ENCODE data around the gene MAGEB3.
"Not testable (repeated sequence)": the region's sequence is repeated elsewhere in the genome, so short reads cannot be mapped to it uniquely, and the experiment has no call there.

MAGEB3 gene, protein sequence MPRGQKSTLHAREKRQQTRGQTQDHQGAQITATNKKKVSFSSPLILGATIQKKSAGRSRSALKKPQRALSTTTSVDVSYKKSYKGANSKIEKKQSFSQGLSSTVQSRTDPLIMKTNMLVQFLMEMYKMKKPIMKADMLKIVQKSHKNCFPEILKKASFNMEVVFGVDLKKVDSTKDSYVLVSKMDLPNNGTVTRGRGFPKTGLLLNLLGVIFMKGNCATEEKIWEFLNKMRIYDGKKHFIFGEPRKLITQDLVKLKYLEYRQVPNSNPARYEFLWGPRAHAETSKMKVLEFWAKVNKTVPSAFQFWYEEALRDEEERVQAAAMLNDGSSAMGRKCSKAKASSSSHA

DNA sequence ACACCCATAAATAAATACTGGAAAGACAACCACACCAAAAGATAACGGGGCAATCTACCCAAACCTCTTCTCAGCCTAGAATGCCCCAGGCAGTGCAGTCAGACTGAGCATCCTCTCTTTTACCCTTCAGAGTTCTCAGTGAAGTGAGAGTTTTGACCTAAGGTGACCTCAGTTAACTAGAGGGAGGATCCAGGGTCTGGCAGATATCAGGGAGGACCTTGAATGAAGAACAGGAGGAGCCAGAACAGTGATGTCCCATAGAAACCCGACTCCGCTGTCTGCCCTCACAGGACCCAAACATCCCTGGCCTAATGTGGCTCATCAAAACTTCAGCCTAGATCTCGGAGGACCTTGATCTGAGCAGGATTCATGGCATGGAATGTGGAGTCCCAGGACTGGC lies at the start of gene MAGEB3:
Gene MAGEB3 (plus strand): TSS at position 263 of the 400 bp plus-strand sequence. CDS start 5,268 bp downstream, outside the sequence.
- Histone ChIP-seq H3K9ac (ENCODE audit: low read depth, low read length) (no peak within 1 kb of the TSS), H3K4me1 (ENCODE audit: insufficient read depth, low read length) (peaks cover 16% of the 10 kb centered on the region), H3K9me3 (ENCODE audit: control insufficient read depth, insufficient read depth, low read length) (no peaks in the 10 kb centered on the region), H3K36me3 (ENCODE audit: insufficient read depth, low read length) (no peaks in the 10 kb centered on the region)

- H3K4me1 ChIP-seq (ENCODE audit: insufficient read depth, low read length), result no peaks in the 10 kb centered on the region
- H3K9ac ChIP-seq (ENCODE audit: low read depth, low read length), result no peak overlapping the region
- H3K9me3 ChIP-seq (ENCODE audit: control insufficient read depth, insufficient read depth, low read length), result no peaks in the 10 kb centered on the region
- no peaks in the 10 kb centered on the region for H3K36me3 ChIP-seq (ENCODE audit: insufficient read depth, low read length)
Measured at GRCh38 chrX:30181353-30181752, 49.1 kb upstream of the MAGEB3 start.

DNA sequence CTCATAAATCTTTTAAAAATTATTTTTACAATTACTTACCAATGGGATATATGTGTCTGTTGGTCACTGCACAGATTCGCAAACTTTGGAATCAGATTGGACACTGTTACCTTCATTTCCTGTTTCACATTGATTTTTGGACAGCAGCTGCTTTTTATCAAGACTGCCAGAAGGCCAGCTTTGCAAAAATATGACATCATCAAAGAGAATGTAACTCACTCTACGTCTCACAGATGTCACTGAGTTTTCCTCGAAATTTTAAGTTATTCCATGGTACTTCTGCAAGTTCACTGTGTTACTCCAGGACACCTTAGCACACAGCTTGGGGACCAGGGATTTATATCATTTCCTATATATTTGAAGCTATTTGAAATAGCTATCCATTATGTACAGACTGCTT lies 46.9 kb upstream of the MAGEB3 start:
- Histone ChIP-seq H3K36me3 (ENCODE audit: insufficient read depth, low read length) (no peaks in the 10 kb centered on the region), H3K9ac (ENCODE audit: low read depth, low read length) (no peak overlapping the region), H3K9me3 (ENCODE audit: control insufficient read depth, insufficient read depth, low read length) (no peaks in the 10 kb centered on the region), H3K4me1 (ENCODE audit: insufficient read depth, low read length) (no peaks in the 10 kb centered on the region)

GRCh38 chrX:30190426-30190825 lies 40.0 kb upstream of the MAGEB3 start:
- H3K36me3 ChIP-seq (ENCODE audit: insufficient read depth, low read length), result no peaks in the 10 kb centered on the region

GRCh38 chrX:30193910-30194309 lies 36.5 kb upstream of the MAGEB3 start:
- not testable (repeated sequence) for H3K36me3 ChIP-seq (ENCODE audit: insufficient read depth, low read length); H3K9ac ChIP-seq (ENCODE audit: low read depth, low read length); H3K9me3 ChIP-seq (ENCODE audit: control insufficient read depth, insufficient read depth, low read length)
- H3K4me1 ChIP-seq (ENCODE audit: insufficient read depth, low read length), result peaks cover 12% of the 10 kb centered on the region

More at GRCh38 chrX:30190426-30190825, 40.0 kb upstream of the MAGEB3 start:
- Histone ChIP-seq H3K9me3 (ENCODE audit: control insufficient read depth, insufficient read depth, low read length) (no peaks in the 10 kb centered on the region; the same call in 1 of the 2 replicates), H3K9ac (ENCODE audit: low read depth, low read length) (no peak overlapping the region), H3K4me1 (ENCODE audit: insufficient read depth, low read length) (no peaks in the 10 kb centered on the region)

DNA sequence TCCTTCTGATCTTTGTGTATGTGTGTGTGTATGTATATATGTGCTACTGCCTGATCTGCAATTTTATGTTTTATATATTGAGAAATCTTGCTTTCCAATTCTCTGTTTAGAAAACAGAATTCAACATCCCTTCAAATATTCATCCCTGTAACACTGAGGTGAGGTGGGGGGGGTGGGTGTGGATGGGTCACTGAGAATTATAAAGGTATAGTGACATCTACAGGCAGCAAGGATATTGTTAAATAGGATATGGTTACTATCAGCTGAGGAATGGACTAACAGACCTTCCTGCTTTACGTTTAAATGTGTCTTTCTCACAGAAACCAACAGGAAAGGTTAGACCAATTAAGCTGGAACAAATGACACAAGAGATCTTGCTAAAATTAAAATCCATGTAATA lies 34.1 kb upstream of the MAGEB3 start:
- no peak overlapping the region for H3K9ac ChIP-seq (ENCODE audit: low read depth, low read length)
- H3K36me3 ChIP-seq (ENCODE audit: insufficient read depth, low read length), result no peaks in the 10 kb centered on the region
- H3K9me3 ChIP-seq (ENCODE audit: control insufficient read depth, insufficient read depth, low read length), result no peaks in the 10 kb centered on the region; the same call in 1 of the 2 replicates
- peaks cover 12% of the 10 kb centered on the region for H3K4me1 ChIP-seq (ENCODE audit: insufficient read depth, low read length)

DNA sequence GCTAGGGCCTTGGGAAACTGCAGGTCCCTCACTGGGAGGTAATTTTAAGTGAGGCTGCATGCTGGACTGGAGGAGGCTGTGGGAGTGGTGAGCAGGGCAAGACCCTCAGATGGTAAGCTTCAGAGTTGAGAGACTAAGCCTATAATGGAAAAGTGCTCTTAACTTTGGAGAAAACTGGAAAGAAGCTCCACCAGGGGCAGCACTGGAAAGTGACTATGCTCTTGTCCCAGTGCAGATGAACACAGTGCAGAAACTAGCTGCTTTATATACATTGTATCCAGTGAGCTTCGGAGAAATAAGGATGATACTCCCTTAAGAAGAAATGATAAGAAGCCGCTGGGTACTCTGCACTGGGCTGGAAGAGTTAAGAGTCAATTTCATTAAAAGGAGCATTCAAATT lies 18.3 kb upstream of the MAGEB3 start:
- Histone ChIP-seq H3K4me1 (ENCODE audit: insufficient read depth, low read length) (no peaks in the 10 kb centered on the region), H3K36me3 (ENCODE audit: insufficient read depth, low read length) (no peaks in the 10 kb centered on the region), H3K9me3 (ENCODE audit: control insufficient read depth, insufficient read depth, low read length) (no peaks in the 10 kb centered on the region), H3K9ac (ENCODE audit: low read depth, low read length) (no peak overlapping the region)

GRCh38 chrX:30215357-30215843 lies 15.1 kb upstream of the MAGEB3 start, which contains the start of gene MAGEB2:
MAGEB2 (plus strand) TSS chrX:30215563; CDS start chrX:30218581, 3,018 bp downstream.
- Histone ChIP-seq H3K4me1 (ENCODE audit: insufficient read depth, low read length) (peaks cover 12% of the 10 kb centered on the region; the same call in 1 of the 2 replicates), H3K9ac (ENCODE audit: low read depth, low read length) (no peak within 1 kb of the TSS), H3K9me3 (ENCODE audit: control insufficient read depth, insufficient read depth, low read length) (no peaks in the 10 kb centered on the region), H3K36me3 (ENCODE audit: insufficient read depth, low read length) (no peaks in the 10 kb centered on the region)

GRCh38 chrX:30217465-30217864 lies 13.0 kb upstream of the MAGEB3 start:
- Histone ChIP-seq H3K9ac (ENCODE audit: low read depth, low read length) (no peak overlapping the region), H3K36me3 (ENCODE audit: insufficient read depth, low read length) (no peaks in the 10 kb centered on the region)

GRCh38 chrX:30219372-30219771 lies 11.1 kb upstream of the MAGEB3 start:
- H3K36me3 ChIP-seq (ENCODE audit: insufficient read depth, low read length), result no peaks in the 10 kb centered on the region
- no peaks in the 10 kb centered on the region for H3K9me3 ChIP-seq (ENCODE audit: control insufficient read depth, insufficient read depth, low read length)
- H3K9ac ChIP-seq (ENCODE audit: low read depth, low read length), result no peak overlapping the region
- H3K4me1 ChIP-seq (ENCODE audit: insufficient read depth, low read length), result peaks cover 17% of the 10 kb centered on the region

More at GRCh38 chrX:30217465-30217864, 13.0 kb upstream of the MAGEB3 start:
- Histone ChIP-seq H3K4me1 (ENCODE audit: insufficient read depth, low read length) (peaks cover 17% of the 10 kb centered on the region), H3K9me3 (ENCODE audit: control insufficient read depth, insufficient read depth, low read length) (no peaks in the 10 kb centered on the region)

- H3K9me3 ChIP-seq (ENCODE audit: control insufficient read depth, insufficient read depth, low read length), result no peaks in the 10 kb centered on the region
- no peaks in the 10 kb centered on the region for H3K36me3 ChIP-seq (ENCODE audit: insufficient read depth, low read length)
- H3K4me1 ChIP-seq (ENCODE audit: insufficient read depth, low read length), result peaks cover 17% of the 10 kb centered on the region
- H3K9ac ChIP-seq (ENCODE audit: low read depth, low read length), result no peak overlapping the region
Measured at GRCh38 chrX:30220661-30221060, 9.8 kb upstream of the MAGEB3 start.

DNA sequence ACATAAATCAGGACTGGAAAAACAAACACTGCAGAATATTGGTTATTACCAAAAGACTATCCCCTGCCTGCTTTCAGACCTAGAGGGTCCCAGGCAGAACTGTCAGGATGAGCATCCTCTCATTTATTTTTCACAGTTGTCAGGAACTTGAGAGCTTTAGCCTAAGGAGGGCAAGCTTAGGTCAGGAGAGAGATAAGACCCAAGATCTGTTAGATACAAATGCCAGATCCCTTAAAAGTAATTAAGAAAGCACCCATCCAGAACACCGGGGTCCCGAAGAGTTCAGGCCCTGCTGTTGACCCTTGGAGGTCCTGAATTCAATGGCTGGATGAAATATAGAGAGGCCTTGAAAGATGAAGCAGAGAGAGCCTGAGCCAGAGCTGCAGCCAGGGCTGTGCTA lies 5.9 kb upstream of the MAGEB3 start:
- Histone ChIP-seq H3K4me1 (ENCODE audit: insufficient read depth, low read length) (peaks cover 16% of the 10 kb centered on the region), H3K9ac (ENCODE audit: low read depth, low read length) (no peak overlapping the region), H3K9me3 (ENCODE audit: control insufficient read depth, insufficient read depth, low read length) (no peaks in the 10 kb centered on the region), H3K36me3 (ENCODE audit: insufficient read depth, low read length) (no peaks in the 10 kb centered on the region)

GRCh38 chrX:30228526-30228925 lies 1.9 kb upstream of the MAGEB3 start:
- Histone ChIP-seq H3K36me3 (ENCODE audit: insufficient read depth, low read length) (no peaks in the 10 kb centered on the region), H3K9ac (ENCODE audit: low read depth, low read length) (no peak overlapping the region), H3K9me3 (ENCODE audit: control insufficient read depth, insufficient read depth, low read length) (no peaks in the 10 kb centered on the region), H3K4me1 (ENCODE audit: insufficient read depth, low read length) (peaks cover 16% of the 10 kb centered on the region)

- H3K9me3 ChIP-seq (ENCODE audit: control insufficient read depth, insufficient read depth, low read length), result no peaks in the 10 kb centered on the region
- no peaks in the 10 kb centered on the region for H3K36me3 ChIP-seq (ENCODE audit: insufficient read depth, low read length)
- H3K4me1 ChIP-seq (ENCODE audit: insufficient read depth, low read length), result peaks cover 4% of the 10 kb centered on the region; the same call in 1 of the 2 replicates
- no peak within 1 kb of the TSS for H3K9ac ChIP-seq (ENCODE audit: low read depth, low read length)
Measured at GRCh38 chrX:30241724-30242415, 11.4 kb downstream of the MAGEB3 start, which contains the start of gene MAGEB4. MAGEB4 (plus strand) TSS chrX:30242000; CDS start chrX:30242136, 136 bp downstream.
